Skin of body (tissue), 2 donors: ENCODE data around the gene DISC1. TPM values are rescaled to one million over a fixed set of nuclear protein-coding genes. Genes with fewer than 3 reads are reported as not detected.
"Not testable (repeated sequence)": the region's sequence is repeated elsewhere in the genome, so short reads cannot be mapped to it uniquely, and the experiment has no call there.

ENCODE experiments used
- DNase-seq: peaks from one replicate; lab custom pipeline; 2025; lab: John Stamatoyannopoulos, UW
- total RNA-seq: library from RNA; depleted of rRNA; stranded (reverse); fragments of >200 nt; gene quantifications from one replicate; pipeline ENCODE4 v1.2.3, GENCODE V29; 2014

DISC1 gene
- total RNA-seq, 1 donor from 2014 or later = 13.9 TPM

GRCh38 chr1:231763456-231763855 lies 136.9 kb downstream of the DISC1 start:
- DNase-seq = no peak

GRCh38 chr1:231765825-231766224 lies 139.2 kb downstream of the DISC1 start:
- not testable (repeated sequence) for DNase-seq

GRCh38 chr1:231767471-231767870 lies 140.9 kb downstream of the DISC1 start:
- no peak for DNase-seq

- no peak for DNase-seq
Measured at GRCh38 chr1:231768416-231768815, 141.8 kb downstream of the DISC1 start.

GRCh38 chr1:231770506-231771175 lies 144.1 kb downstream of the DISC1 start:
- no peak for DNase-seq

GRCh38 chr1:231774719-231775335 lies 148.2 kb downstream of the DISC1 start:
- DNase-seq = no peak

- DNase-seq = peak; percentile 89
Measured at GRCh38 chr1:231776010-231776756, 149.6 kb downstream of the DISC1 start.

- no peak for DNase-seq
Measured at GRCh38 chr1:231776757-231777062, 150.1 kb downstream of the DISC1 start.

GRCh38 chr1:231778009-231778719 lies 151.6 kb downstream of the DISC1 start:
- peak; percentile 6 for DNase-seq

GRCh38 chr1:231779081-231779480 lies 152.5 kb downstream of the DISC1 start:
- DNase-seq = no peak

GRCh38 chr1:231781892-231782291 lies 155.3 kb downstream of the DISC1 start:
- DNase-seq = no peak

- not testable (repeated sequence) for DNase-seq
Measured at GRCh38 chr1:231785073-231785472, 158.5 kb downstream of the DISC1 start.

GRCh38 chr1:231786126-231786525 lies 159.5 kb downstream of the DISC1 start:
- no peak for DNase-seq

GRCh38 chr1:231792634-231793033 lies 166.0 kb downstream of the DISC1 start:
- DNase-seq = no peak

GRCh38 chr1:231793893-231794292 lies 167.3 kb downstream of the DISC1 start:
- DNase-seq = no peak

GRCh38 chr1:231796141-231796540 lies 169.6 kb downstream of the DISC1 start:
- DNase-seq = no peak

GRCh38 chr1:231799363-231799986 lies 172.9 kb downstream of the DISC1 start:
- no peak for DNase-seq

- peak; percentile 3 for DNase-seq
Measured at GRCh38 chr1:231800108-231800507, 173.5 kb downstream of the DISC1 start.

- no peak for DNase-seq
Measured at GRCh38 chr1:231801042-231801585, 174.5 kb downstream of the DISC1 start.

GRCh38 chr1:231803353-231803752 lies 176.8 kb downstream of the DISC1 start:
- DNase-seq = no peak
